Muscle of leg (tissue), 11 donors: ENCODE measurements around the gene EGFL8. TPM values are rescaled to one million over a fixed set of nuclear protein-coding genes. Genes with fewer than 3 reads are reported as not detected.
"Not testable (repeated sequence)": the region's sequence is repeated elsewhere in the genome, so short reads cannot be mapped to it uniquely, and the experiment has no call there.

ENCODE experiments used
- DNase-seq: peaks from one replicate; pipeline ENCODE4 v3.0.0; 2013
- H3K27ac ChIP-seq: one replicate; pipeline ENCODE4 v1.5.1; 2013; ENCODE audit warnings: mild to moderate bottlenecking, low read length, control low read depth
- H3K27me3 ChIP-seq: one replicate; pipeline ENCODE4 v1.6.1; 2013; ENCODE audit warnings: low read length; ENCODE audit not compliant: control insufficient read depth, insufficient read depth
- H3K36me3 ChIP-seq: one replicate; pipeline ENCODE4 v1.6.1; 2013; ENCODE audit warnings: low read length; ENCODE audit not compliant: control insufficient read depth, insufficient read depth
- H3K4me1 ChIP-seq: one replicate; pipeline ENCODE4 v1.6.1; 2013; ENCODE audit warnings: low read length; ENCODE audit not compliant: control insufficient read depth, insufficient read depth
- H3K4me3 ChIP-seq: one replicate; pipeline ENCODE4 v1.5.1; 2013; ENCODE audit warnings: low read length, control low read depth
- H3K9me3 ChIP-seq: replicated peaks from 2 replicates; pipeline ENCODE4 v1.6.1; 2013; ENCODE audit warnings: low read depth, low read length; ENCODE audit not compliant: control insufficient read depth
- WGBS: methylation state at CpG from one replicate; pipeline ENCODE4 v1.1.5; 2013; ENCODE audit warnings: missing lambda C conversion rate; ENCODE audit not compliant: insufficient coverage; 5-methylcytosine and 5-hydroxymethylcytosine counted together
- polyA plus RNA-seq, 8 donors: library from polyadenylated mRNA; unstranded; fragments of 120-200 nt; gene quantifications; one replicate each; pipeline versions ENCODE4 v1.2.1 to v1.2.3, GENCODE V29; 2013; ENCODE audit warnings: inconsistent platforms in 1 of 8, low replicate concordance in 1 of 8; ENCODE audit not compliant: insufficient read length in 8 of 8, insufficient read depth in 1 of 8
- total RNA-seq: library from RNA; stranded (reverse); fragments of 120-200 nt; gene quantifications from one replicate; pipeline ENCODE4 v1.2.4, GENCODE V29; 2013

Gene EGFL8
- total and polyA plus RNA-seq, 9 donors, result 22.9 to 43.4 (median 28.9) TPM

- Histone ChIP-seq H3K27ac (no peak overlapping the region), H3K27me3 (no peaks in the 10 kb centered on the region), H3K4me3 (no peak overlapping the region), H3K9me3 (no peaks in the 10 kb centered on the region), H3K36me3 (peaks cover 55% of the 10 kb centered on the region), H3K4me1 (peaks cover 38% of the 10 kb centered on the region)
- peak; percentile 17 for DNase-seq
- 76% methylated on average over 9 of the region's 10 CpGs for WGBS
These were observed 18.2 kb downstream of the EGFL8 start for GRCh38 chr6:32182555-32182981.

- WGBS, result 100% methylated on average over 1 of the region's 3 CpGs
- H3K9me3 ChIP-seq, result no peaks in the 10 kb centered on the region
- H3K4me1 ChIP-seq, result peaks cover 42% of the 10 kb centered on the region
- peak; percentile 6 for DNase-seq
- H3K4me3 ChIP-seq, result no peak overlapping the region
- peaks cover 60% of the 10 kb centered on the region for H3K36me3 ChIP-seq
- H3K27ac ChIP-seq, result peak overlapping the region; percentile 9
- no peaks in the 10 kb centered on the region for H3K27me3 ChIP-seq
These were observed 18.6 kb downstream of the EGFL8 start for GRCh38 chr6:32183030-32183429.

DNA sequence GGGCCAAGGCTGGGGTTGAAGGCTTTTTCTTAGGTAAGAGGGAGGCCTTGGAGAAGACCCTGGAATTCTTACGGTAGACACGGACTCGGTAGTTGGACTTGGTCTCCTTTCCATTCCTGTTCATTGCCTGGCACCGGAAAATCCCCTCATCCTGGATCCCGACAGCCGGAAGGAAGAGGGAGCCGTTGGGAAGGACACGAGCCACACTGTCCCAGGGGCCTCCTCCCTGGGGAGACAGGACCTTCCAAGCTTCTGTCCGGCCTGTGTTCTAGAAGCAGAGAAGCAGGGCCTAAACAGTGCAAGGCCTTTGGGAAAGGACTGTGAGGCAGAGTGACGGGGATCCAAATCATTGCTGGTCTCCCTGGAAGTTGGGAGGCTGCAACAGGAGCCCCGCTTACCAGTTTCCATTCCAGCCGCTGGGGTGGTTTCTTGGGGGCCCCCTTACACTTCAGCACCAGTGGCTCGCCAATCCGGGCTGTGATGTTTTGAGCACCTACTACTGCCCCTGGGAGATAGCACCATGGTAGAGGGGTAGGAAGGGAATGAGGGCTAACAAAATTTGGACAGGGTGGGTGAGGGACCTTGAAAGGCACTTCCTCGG lies 19.2 kb downstream of the EGFL8 start:
- 60% methylated on average over 10 of the region's 15 CpGs for WGBS
- DNase-seq, result peak; percentile 33
- H3K4me1 ChIP-seq, result peaks cover 46% of the 10 kb centered on the region
- H3K27ac ChIP-seq, result peak overlapping the region; percentile 9
- H3K36me3 ChIP-seq, result peaks cover 61% of the 10 kb centered on the region
- H3K27me3 ChIP-seq, result no peaks in the 10 kb centered on the region
- H3K9me3 ChIP-seq, result no peaks in the 10 kb centered on the region
- no peak overlapping the region for H3K4me3 ChIP-seq

DNA sequence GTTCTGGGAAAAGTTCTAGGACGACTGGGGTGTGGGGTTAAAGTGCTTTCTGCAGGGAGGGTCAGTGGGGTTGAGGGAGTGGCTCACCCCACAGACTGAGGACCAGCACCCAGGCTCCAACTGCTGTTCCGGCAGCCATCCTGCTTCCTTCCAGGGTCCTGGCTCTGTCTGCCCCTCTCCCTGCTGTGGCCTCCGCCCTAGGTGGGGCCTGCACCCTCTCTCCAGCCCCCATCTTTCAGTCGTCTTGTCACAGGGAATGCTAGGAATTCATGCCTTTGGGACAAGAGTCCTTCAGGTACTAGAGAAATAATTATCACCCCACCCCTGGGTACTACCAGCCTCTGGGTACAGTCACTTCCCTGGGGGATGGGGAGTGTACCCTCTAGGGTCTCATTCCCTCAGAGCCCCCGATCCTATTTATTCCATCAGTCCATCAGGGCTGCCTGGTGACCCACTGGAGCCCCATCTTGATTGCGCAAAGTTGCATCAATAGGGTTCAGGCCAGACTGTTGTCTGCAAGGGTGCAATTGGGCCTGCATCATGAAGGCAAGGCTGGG lies 19.8 kb downstream of the EGFL8 start, which contains the start of gene AGER:
Gene AGER, minus strand, starts transcription at position 170 of the 557 bp plus-strand sequence. Its CDS starts 31 bp downstream, at position 139.
- peaks cover 61% of the 10 kb centered on the region for H3K36me3 ChIP-seq
- H3K4me3 ChIP-seq, result no peak within 1 kb of the TSS
- peak; percentile 11 for DNase-seq
- no peaks in the 10 kb centered on the region for H3K9me3 ChIP-seq
- H3K27ac ChIP-seq, result peak within 1 kb of the TSS; percentile 9
- H3K27me3 ChIP-seq, result no peaks in the 10 kb centered on the region
- peaks cover 46% of the 10 kb centered on the region for H3K4me1 ChIP-seq
- 100% methylated on average over 2 of the region's 6 CpGs for WGBS

- not testable (repeated sequence) for H3K27me3 ChIP-seq, H3K9me3 ChIP-seq, H3K4me3 ChIP-seq
- Histone ChIP-seq H3K4me1 (peaks cover 42% of the 10 kb centered on the region), H3K36me3 (peaks cover 55% of the 10 kb centered on the region), H3K27ac (peak overlapping the region; percentile 36)
- peak; percentile 84 for DNase-seq
- WGBS, result 29% methylated on average over 1 of the region's 11 CpGs
These were observed 21.3 kb downstream of the EGFL8 start for GRCh38 chr6:32185681-32186131.

DNA sequence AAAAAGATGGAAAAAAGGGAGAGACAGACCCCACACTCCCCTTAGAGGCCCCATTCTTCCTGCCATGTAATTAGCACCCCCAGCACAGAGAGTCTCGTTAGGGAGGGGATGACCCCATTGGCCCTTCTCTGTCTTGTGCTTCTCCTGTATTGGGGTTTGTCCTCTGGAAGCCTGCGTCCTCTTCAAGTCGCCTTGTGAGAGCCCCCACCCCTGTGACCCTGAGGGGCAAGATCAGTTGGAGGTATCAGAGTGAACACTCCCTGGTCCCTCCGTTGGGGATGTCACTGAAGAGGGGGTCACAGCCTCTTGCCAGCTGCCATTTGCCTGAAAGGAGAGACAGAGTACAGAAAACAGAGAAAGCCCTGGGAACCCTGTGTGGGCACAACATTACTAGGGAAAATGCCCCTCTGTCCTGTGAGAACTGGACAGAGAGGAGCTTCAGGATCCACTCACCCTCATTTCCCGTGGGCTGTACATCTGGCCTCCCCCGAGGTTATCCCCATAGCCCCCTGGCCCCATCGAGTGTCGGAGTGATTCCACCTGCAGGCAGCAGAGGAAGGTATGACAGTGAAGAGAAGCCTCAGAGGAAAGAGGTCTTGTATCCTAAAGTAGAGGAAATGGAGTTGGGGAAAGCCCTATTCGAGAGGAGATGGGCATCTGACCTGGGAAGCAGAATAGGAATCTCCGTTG lies 21.9 kb downstream of the EGFL8 start:
- DNase-seq, result peak; percentile 11
- peaks cover 48% of the 10 kb centered on the region for H3K4me1 ChIP-seq
- WGBS, result 57% methylated on average over 6 of the region's 10 CpGs
- H3K36me3 ChIP-seq, result peaks cover 49% of the 10 kb centered on the region
- H3K27ac ChIP-seq, result peak overlapping the region; percentile 36
- H3K27me3 ChIP-seq, H3K9me3 ChIP-seq, H3K4me3 ChIP-seq: not testable (repeated sequence)

GRCh38 chr6:32187009-32187709 lies 22.8 kb downstream of the EGFL8 start:
- Histone ChIP-seq H3K36me3 (peaks cover 46% of the 10 kb centered on the region), H3K4me1 (peaks cover 55% of the 10 kb centered on the region), H3K27me3 (no peaks in the 10 kb centered on the region), H3K9me3 (no peaks in the 10 kb centered on the region), H3K4me3 (no peak overlapping the region), H3K27ac (peak overlapping the region; percentile 75)
- peak; percentile 17 for DNase-seq
- WGBS, result 76% methylated on average over 6 of the region's 12 CpGs

GRCh38 chr6:32187725-32188380 lies 23.5 kb downstream of the EGFL8 start:
- peak overlapping the region; percentile 75 for H3K27ac ChIP-seq
- DNase-seq, result peak; percentile 22
- H3K36me3 ChIP-seq, result peaks cover 39% of the 10 kb centered on the region
- peaks cover 61% of the 10 kb centered on the region for H3K4me1 ChIP-seq
- not testable (repeated sequence) for H3K27me3 ChIP-seq, H3K9me3 ChIP-seq
- WGBS, result 75% methylated on average over 3 of the region's 18 CpGs
- H3K4me3 ChIP-seq, result peak overlapping the region; percentile 80

DNA sequence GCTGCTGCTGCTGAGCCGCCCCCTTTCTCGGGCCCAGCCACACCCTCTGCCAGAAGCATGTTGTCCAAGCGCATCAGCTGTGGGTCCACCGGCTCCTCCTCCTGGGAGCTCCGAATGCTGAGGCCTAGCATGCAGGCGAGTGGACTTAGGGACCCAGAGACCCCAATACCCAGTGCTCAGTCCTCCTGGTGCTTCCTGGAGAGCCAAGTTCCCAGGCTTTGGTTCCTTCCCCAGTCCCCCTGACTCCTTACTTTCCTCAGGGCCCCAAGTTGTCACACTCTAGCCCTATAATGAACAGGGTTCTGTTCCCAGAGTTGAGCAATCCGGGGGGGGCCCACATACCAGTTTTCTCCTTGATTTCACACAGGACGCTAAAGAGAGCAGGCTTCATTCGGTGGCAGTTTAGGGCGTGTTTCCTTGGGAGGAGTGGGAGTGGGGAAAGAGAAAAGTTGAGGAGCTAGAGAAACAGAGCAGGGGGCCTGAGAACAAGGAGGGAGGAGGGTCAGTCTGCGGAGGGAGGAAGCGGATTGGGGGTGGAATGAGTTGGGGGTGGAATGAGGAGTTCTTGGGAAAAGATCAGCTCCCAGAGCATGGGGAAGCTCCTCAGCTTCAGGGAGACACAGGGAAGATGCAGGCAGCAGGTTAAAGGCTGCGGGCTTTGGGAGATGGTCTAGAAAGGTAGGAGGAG lies 24.1 kb downstream of the EGFL8 start:
- peaks cover 32% of the 10 kb centered on the region for H3K36me3 ChIP-seq
- peak overlapping the region; percentile 80 for H3K4me3 ChIP-seq
- WGBS, result 4% methylated on average over 10 of the region's 13 CpGs
- H3K27ac ChIP-seq, result peak overlapping the region; percentile 96
- H3K27me3 ChIP-seq, result no peaks in the 10 kb centered on the region
- H3K4me1 ChIP-seq, result peaks cover 61% of the 10 kb centered on the region
- H3K9me3 ChIP-seq, result no peaks in the 10 kb centered on the region
- DNase-seq, result peak; percentile 70
